Activated CD8-positive, alpha-beta memory T cell treated with anti-CD3 and anti-CD28 coated beads, Interleukin-2, amount 50 U/mL, for 24 hours (primary cell): ENCODE measurements around the gene CLCN5.

Source experiments
- DNase-seq: peaks from one replicate; pipeline ENCODE4 v3.0.0-alpha.2; 2020; ENCODE audit errors: extremely low read depth

Gene CLCN5

DNA sequence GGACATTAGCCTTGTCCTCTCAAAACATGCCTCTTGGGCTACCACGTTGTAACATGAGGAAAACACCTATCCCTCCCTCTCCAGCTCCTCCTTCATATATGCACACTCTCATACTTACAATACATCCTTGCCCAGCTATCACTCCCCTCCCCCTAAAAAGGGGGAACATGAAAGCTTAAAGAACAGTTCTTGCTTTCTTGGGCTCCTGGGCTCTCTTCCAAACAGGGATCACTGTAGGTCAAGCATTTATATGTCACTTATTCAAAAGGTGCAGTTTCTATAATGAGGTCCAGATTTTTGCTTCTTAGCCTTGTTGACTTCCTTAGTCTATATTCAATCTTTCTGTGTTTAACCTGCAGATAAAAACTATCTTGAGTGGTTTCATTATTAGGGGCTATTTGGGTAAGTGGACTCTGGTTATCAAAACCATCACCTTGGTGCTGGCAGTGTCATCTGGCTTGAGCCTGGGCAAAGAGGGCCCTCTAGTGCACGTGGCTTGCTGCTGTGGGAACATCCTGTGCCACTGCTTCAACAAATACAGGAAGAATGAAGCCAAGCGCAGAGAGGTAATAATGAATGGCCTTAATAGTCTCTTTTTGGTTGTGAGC lies 159.0 kb downstream of the CLCN5 start:
- no peak for DNase-seq

DNA sequence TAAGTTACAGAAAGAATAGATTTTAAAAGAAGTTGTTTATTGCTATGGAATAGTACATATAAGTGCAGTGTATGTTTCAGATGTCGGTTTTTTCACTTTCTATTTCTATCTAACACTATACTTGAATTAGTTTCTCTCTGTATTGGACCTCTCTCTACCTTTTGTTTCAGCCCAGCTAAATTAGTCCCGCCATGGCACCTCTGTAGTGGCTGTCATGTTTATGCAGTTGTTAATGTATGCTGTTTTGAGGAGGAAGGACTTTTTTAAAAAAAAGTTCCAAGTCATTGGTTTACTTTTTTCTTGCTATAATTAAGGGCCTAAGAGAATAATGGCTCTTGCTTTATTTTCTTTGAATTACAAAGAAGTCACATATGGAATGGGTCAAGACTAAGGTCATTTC lies 160.3 kb downstream of the CLCN5 start:
- no peak for DNase-seq

- DNase-seq = no peak
Measured at GRCh38 chrX:50088645-50089044, 166.2 kb downstream of the CLCN5 start.

- no peak for DNase-seq
Measured at GRCh38 chrX:50093625-50094024, 171.2 kb downstream of the CLCN5 start.

DNA sequence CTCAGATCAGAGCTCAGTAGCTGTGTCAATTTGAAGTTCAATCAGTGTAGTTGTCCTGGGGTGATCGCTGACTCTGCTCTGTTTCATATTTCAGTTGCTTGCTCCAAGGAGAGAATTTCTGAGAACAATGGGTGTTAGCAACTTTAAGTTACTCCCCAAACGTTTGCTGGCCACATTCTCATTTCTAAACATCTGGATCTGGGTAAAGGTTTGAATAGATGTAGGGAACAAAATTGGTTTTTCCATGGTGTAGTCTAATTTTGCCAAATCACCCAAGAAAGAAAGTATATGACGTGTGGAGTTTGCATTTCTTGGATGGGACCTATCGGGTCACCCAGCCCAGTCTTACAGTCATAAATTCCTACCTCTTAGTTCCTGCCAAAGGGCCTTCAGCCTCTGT lies 174.7 kb downstream of the CLCN5 start:
- DNase-seq = no peak

DNA sequence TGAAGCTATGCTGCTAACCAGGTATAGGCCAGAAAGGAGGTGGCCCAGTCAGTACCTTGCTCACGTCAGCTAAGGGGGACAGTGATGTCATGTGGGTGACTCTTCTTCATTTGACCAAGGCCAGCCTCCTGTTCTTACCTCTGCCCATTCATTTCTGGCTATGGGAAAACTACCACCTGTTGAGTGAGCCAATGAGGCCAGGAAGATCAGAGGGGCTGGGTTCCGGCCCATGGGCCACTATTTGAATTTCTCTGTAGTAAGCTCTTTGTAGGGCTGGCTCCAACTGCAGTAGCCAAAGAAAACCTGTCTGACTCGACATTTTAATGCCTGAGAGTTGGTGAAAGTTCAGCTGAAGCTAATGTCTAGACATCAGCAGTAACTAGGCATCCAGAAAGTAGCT lies 175.8 kb downstream of the CLCN5 start:
- DNase-seq = no peak

GRCh38 chrX:50098749-50099148 lies 176.4 kb downstream of the CLCN5 start:
- no peak for DNase-seq

- DNase-seq = no peak
Measured at GRCh38 chrX:50099331-50099730, 176.9 kb downstream of the CLCN5 start.

DNA sequence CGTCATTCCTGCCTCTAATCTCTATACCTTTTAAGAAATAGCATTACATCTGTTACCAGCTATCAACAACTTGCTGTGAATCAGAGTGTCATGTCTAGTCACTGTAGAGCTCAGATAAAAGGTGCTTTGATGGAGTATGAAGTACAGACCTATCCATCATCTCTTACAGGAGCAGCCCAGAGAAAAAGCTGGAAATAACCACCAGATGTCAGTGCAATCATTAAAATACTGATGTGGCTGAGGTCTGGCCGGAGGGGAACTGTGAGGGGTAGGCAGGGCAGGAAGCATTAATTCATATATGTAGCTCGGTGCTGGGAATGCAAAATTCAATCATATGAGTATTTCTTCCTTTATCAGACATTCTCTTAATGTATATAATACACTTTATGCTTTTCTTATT lies 177.8 kb downstream of the CLCN5 start:
- no peak for DNase-seq

GRCh38 chrX:50103176-50103575 lies 180.8 kb downstream of the CLCN5 start:
- no peak for DNase-seq

DNA sequence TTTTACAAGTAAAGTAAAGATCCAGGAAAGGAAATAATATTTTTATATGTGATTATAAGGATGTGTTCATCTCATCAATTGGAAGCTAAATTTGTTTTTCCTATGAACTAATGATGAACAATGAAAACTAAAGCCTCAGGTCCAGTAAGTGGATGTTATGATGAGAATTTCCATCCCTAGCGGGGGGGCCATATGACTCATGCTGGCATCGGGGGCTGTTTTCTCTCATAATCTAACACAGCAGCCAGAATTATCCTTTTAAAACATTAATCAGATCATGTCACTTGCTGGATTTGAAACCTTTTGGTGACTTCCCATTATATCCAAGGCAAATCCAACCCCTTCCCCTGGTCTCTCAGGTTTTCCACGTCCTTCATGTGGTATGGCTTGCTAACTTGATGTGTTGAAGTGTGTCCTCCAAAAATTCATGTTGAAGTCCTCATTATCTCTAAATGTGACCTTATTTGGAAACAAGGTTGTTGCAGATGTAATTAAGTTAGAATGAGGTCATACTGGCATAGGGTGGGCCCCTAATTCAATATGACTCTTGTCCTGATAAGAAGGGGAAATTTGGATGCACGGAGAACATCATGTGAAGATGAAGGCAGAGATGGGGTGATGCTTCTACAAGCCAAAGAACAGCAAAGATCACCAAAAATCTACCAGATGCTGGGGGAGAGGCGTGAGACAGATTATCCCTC lies 181.6 kb downstream of the CLCN5 start:
- no peak for DNase-seq

DNA sequence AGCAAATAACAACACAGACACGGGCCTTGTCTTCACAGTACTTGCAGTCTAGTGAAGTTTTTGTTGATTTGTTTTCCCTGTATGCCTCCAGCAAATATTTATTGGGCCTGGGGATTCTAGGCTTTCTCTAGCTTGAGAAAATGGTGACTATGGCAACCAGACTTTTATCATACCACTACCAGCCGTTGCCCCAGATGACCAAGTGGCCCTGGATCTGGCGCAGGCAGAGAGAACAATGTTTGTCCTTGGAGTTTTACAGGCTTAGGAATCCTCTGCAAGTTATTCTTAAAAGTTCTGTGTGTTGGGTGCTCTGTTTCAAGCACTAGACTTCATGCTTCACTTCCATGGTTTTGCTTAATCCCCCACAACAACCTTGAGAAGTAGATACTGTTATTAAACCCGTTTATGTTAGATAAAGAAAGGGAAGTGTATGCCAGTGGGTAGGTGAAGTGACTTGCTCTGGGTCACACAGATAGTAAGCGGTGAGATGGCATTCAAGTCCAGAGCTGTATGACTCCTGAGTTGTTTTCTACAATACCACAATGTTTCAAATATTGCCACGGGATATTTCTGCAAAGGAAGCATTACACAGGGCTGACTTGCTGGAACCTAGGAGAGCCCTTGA lies 183.8 kb downstream of the CLCN5 start:
- no peak for DNase-seq

DNA sequence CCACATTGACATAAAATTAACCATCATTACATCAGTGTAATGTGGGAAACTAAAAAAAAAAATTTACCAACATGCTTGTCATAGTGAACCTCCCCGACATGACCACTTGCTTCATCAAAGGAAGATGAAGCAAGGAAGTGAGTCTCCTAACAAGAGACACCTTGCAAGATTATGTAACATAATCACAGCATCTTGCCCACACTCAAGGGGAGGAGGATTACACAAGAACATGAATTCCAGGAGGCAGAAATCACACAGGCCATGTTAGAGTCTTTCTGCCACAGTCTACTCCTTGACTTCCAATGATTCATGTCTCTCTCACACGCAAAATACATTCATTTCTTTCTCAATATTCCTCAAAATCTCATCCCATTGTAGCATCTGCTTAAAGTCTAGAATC lies 185.1 kb downstream of the CLCN5 start:
- DNase-seq = no peak

DNA sequence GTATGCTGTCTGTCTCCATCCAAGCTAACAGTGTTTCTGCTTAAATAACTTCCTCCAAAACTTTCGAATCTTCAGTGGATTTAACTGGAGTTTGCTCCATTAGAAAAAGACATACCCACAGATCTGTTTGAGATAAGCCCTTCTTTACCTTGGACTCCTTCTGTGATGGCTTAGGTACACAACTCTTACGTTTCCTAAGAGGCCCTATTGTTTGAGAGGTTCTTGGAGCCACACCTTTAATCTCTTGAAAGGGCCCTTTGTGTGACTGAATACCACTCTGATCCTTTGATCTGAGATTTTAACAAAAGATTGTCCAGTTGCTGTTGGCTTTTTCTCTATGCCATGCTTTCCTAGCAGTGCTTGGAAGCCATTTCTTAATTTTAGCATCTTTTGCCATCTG lies 185.9 kb downstream of the CLCN5 start:
- DNase-seq = no peak

DNA sequence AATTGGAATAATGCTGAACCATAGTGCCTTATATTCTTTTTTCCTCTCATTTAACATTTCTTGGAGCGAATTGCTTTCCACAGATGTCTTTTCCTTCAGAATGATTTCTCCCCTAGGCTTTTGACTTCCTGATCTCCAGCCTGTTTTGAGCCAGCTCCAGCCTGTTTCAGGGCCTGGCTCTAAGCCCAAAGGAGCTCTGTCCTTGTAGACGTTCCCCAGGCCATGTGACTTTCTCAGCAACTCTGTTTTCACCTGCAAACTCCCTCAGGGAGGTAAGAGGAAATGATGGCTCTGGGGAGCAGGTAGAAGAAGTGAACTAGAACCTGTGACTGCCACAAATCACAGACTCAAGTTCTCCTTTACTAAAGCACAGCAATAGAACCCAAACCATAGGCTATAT lies 189.3 kb downstream of the CLCN5 start:
- no peak for DNase-seq

DNA sequence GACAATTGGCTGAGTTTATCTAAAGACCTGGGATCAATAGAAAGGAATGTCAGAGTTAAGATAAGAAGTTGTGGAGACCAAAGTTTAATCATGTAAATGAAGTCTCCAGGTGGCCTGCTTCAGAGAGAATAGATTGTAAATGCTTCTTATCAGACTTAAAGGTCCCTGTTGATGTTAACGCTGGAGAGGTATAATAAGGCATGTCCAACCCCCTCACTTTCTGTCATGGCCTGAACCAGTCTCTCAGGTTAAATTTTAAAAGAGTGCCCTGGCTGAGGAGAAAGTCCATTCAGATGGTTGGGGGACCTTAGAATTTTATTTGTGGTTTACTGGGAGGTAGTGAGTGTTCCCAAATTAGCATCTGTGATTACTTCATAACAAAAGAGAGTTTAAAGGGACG lies 191.7 kb downstream of the CLCN5 start:
- no peak for DNase-seq

DNA sequence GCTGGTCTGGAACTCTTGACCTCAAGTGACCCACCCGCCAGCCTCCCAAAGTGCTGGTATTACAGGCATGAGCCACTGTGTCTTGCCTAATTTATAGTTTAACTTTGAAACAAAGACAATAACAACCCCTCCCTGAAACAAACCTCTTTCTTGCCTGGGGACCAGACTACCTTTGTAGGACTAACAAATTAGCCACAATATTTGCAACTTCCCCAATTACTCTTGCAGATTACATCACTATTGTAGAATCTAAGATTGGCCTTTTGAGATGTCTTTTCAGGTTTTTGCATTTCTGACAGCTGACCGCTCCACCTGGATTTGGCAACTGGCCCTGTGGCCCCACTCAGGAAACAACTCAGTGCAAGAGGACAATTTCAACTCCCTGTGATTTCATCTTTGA lies 193.6 kb downstream of the CLCN5 start:
- DNase-seq = no peak

DNA sequence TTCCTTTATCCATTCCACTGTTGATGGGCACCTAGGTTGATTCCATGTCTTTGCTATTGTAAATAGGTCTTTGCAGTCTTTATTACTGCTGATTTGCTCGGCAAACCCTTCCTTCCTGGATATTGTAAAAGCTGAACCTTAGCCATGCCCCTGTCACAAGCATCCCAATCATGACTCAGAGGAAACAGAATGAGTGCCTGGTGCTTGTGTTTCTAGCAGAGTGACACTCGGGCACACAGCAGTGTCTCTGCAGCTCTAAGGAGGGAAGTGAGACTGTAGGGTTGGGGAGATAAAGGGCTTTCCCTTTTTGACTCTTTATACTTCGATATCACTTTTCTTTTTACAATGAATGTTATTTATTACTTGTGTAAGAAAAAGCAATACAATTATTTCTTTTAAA lies 195.1 kb downstream of the CLCN5 start:
- no peak for DNase-seq

GRCh38 chrX:50125480-50125879 lies 203.1 kb downstream of the CLCN5 start:
- DNase-seq = no peak

DNA sequence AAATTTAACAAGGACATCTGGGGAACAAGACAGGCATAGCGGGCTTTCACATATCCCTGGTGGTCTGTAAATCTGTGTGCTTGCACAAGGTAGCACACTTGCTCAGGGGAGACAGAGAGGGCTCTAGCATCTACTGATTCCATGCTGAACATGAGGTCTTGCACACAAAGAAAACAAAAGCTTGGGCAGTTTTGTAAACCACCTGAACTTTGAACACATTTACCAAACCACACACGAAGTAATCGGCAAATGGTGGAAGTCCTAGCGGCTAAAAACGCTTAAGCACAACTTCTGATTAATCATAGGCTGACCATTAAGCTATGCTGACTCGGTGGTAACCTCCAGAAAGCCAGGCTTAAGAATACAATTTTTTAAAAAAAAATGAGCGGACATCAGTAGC lies 225.6 kb downstream of the CLCN5 start:
- no peak for DNase-seq
